NCI-H774 (cell line): ENCODE measurements around the gene ORMDL3.

Experiments used
- DNase-seq: peaks from one replicate; lab custom pipeline; 2025; lab: John Stamatoyannopoulos, UW

Gene ORMDL3

GRCh38 chr17:39927101-39927928 lies at the start of gene ORMDL3, which contains the start of gene LRRC3C:
TSS of gene ORMDL3 (minus strand) at chr17:39927601. CDS start at chr17:39924203, 3,398 bp downstream.
TSS of gene LRRC3C (plus strand) at chr17:39927732. CDS start at chr17:39941524, 13,792 bp downstream.
- peak; percentile 96 for DNase-seq

GRCh38 chr17:39975801-39976200 lies 48.4 kb upstream of the ORMDL3 start:
- DNase-seq = no peak

GRCh38 chr17:39974433-39974832 lies 47.0 kb upstream of the ORMDL3 start:
- DNase-seq = no peak

GRCh38 chr17:39973496-39973895 lies 46.1 kb upstream of the ORMDL3 start:
- no peak for DNase-seq

- DNase-seq = no peak
Measured at GRCh38 chr17:39972271-39972670, 44.9 kb upstream of the ORMDL3 start.

GRCh38 chr17:39971076-39971603 lies 43.7 kb upstream of the ORMDL3 start:
- no peak for DNase-seq

GRCh38 chr17:39970157-39970692 lies 42.8 kb upstream of the ORMDL3 start:
- no peak for DNase-seq

- DNase-seq = no peak
Measured at GRCh38 chr17:39969375-39969774, 42.0 kb upstream of the ORMDL3 start.

- no peak for DNase-seq
Measured at GRCh38 chr17:39968761-39969160, 41.4 kb upstream of the ORMDL3 start.

GRCh38 chr17:39966771-39967170 lies 39.4 kb upstream of the ORMDL3 start:
- no peak for DNase-seq

- no peak for DNase-seq
Measured at GRCh38 chr17:39965017-39965699, 37.8 kb upstream of the ORMDL3 start.

- DNase-seq = no peak
Measured at GRCh38 chr17:39963829-39964228, 36.4 kb upstream of the ORMDL3 start.

- no peak for DNase-seq
Measured at GRCh38 chr17:39962642-39963220, 35.3 kb upstream of the ORMDL3 start, which contains the start of gene GSDMA. TSS of gene GSDMA (plus strand) at chr17:39963004. CDS start at chr17:39965688, 2,684 bp downstream.

GRCh38 chr17:39960524-39961041 lies 33.2 kb upstream of the ORMDL3 start:
- no peak for DNase-seq

GRCh38 chr17:39955726-39956225 lies 28.4 kb upstream of the ORMDL3 start:
- DNase-seq = no peak

GRCh38 chr17:39954876-39955275 lies 27.5 kb upstream of the ORMDL3 start:
- DNase-seq = no peak

GRCh38 chr17:39953471-39953888 lies 26.1 kb upstream of the ORMDL3 start:
- DNase-seq = no peak

GRCh38 chr17:39952680-39953470 lies 25.5 kb upstream of the ORMDL3 start:
- peak; percentile 99 for DNase-seq

- no peak for DNase-seq
Measured at GRCh38 chr17:39951924-39952679, 24.7 kb upstream of the ORMDL3 start.

GRCh38 chr17:39950871-39951348 lies 23.5 kb upstream of the ORMDL3 start:
- DNase-seq = no peak
